ENCODE measurements around the gene ST14. TPM values are rescaled to one million over a fixed set of nuclear protein-coding genes. Genes with fewer than 3 reads are reported as not detected.
A peak's percentile ranks its signal among the peaks of the same experiment; 100 is the strongest.

The ST14 gene
- total and polyA plus RNA-seq, 2 donors (not counting 1 experiment from before 2014, with no cell fraction given) = 36.2 to 52.2 TPM

DNA sequence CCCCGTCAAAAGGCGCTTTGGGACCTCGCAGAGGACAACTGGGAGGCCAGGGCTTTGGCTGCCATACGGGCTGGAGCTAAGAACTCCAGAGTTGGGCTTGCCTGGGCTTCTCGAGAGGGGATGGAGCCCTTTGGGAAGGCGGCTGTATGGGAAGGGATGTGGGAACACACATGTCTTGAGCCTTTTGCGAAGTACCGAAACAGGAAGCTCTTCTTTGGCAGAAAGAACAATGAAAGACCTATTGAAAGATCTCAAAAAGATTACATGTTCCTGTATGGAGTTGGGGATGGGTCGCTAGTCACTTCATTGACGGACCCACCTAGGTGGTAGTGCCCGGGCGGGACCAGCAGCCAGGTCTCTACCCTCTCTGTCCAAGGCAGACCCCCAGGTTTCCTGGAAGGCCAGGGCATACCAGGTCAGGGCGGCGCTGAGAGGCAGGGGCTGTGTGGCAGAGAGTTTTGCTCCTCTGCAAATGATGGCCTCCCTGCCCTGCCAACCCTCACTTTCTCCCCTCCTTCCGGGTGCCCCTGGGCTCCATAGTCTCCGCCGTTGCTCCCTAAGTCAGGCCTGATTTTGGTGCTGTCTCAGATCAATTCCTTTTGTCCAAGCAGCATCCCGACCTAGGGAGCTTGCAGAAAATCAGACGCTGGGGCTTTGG is 1.0 kb downstream of the ST14 start:
- POLR2A ChIA-PET = interaction anchor here (0.6 to 1.8 kb wide), 4 partner anchors 9 to 45 kb away, joined by 3 to 8 read pairs (median 5); no protein-coding TSS in a partner anchor
- Mint-ChIP-seq H3K27ac (peak overlapping the region; percentile 87), H3K27me3 (no peaks in the 10 kb centered on the region), H3K9me3 (ENCODE audit: insufficient read depth) (no peaks in the 10 kb centered on the region), H3K4me3 (peak overlapping the region; percentile 94), H3K4me1 (peaks cover 64% of the 10 kb centered on the region)
- H3K9me3 ChIP-seq (ENCODE audit: control extremely low read depth in 1 of 3, control insufficient read depth in 2 of 3, insufficient read depth in 1 of 3, low read length in 2 of 3) = no peaks in the 10 kb centered on the region
- peaks cover 0 to 2% of the 10 kb centered on the region in 2 experiments for H3K36me3 ChIP-seq (replicated peaks in 1 of 2; ENCODE audit: control extremely low read depth in 1 of 2, control insufficient read depth in 1 of 2, extremely low read depth in 1 of 2, insufficient read depth in 2 of 2, low read length in 1 of 2)
- CTCF ChIA-PET = interaction anchor here (1.2 kb wide), 1 partner anchor 52 kb away, joined by 3 read pairs; no protein-coding TSS in a partner anchor
- peak overlapping the region; percentile 92 for H3K4me2 ChIP-seq (replicated peaks; ENCODE audit: low read depth, low read length, poor library complexity, severe bottlenecking)
- H2AFZ ChIP-seq (ENCODE audit: insufficient read depth, low read depth, low read length, poor library complexity, severe bottlenecking) = peak overlapping the region; percentile 80
- no peaks in the 10 kb centered on the region for H3K79me2 ChIP-seq (ENCODE audit: control insufficient read depth, insufficient read depth, low read length)
- peak overlapping the region; percentile 79 for H3K9ac ChIP-seq (ENCODE audit: low read length)
- WGBS (ENCODE audit: insufficient coverage) = 31% methylated on average over 17 of the region's 19 CpGs
- H4K20me1 ChIP-seq (ENCODE audit: control insufficient read depth, insufficient read depth, low read length, poor library complexity, severe bottlenecking) = no peaks in the 10 kb centered on the region
- ATAC-seq (ENCODE audit: low read depth) (no peak), DNase-seq (peak; percentile 53)
- intact Hi-C loops (cut with micrococcal nuclease) = loop anchor here (2.0 to 10.0 kb wide), 2 partner anchors 14 to 154 kb away; partner anchors contain the start of gene ZBTB44
- peak overlapping the region; percentile 38 to 82 (median 54) for H3K4me3 ChIP-seq (ENCODE audit: control extremely low read depth in 1 of 5, extremely low read depth in 1 of 5, insufficient read depth in 1 of 5, low read depth in 2 of 5, low read length in 4 of 5)
- H3K27ac ChIP-seq (ENCODE audit: low read length in 2 of 2) = no peak overlapping the region
- TF ChIP-seq CTCF (IDR thresholded peaks at IDR 0.05) (no peak), EZH2 (IDR thresholded peaks at IDR 0.05; ENCODE audit: borderline replicate concordance, insufficient read depth, low read depth, low read length, poor library complexity, severe bottlenecking) (no peak)
- H3K27me3 ChIP-seq (replicated peaks in 1 of 4; ENCODE audit: control extremely low read depth in 1 of 4, control insufficient read depth in 3 of 4, insufficient read depth in 4 of 4, low read length in 3 of 4) = no peaks in the 10 kb centered on the region
- peaks cover 39 to 58% of the 10 kb centered on the region in 2 donors for H3K4me1 ChIP-seq (ENCODE audit: control insufficient read depth in 2 of 2, insufficient read depth in 2 of 2, low read length in 2 of 2)
